Fibroblast of upper back skin (primary cell): ENCODE data around the gene UQCC3.
"Not testable (repeated sequence)": the region's sequence is repeated elsewhere in the genome, so short reads cannot be mapped to it uniquely, and the experiment has no call there.

Source experiments
- DNase-seq: peaks from one replicate; pipeline ENCODE4 v3.0.0-alpha.2; 2013

The UQCC3 gene

GRCh38 chr11:62671608-62672389, at the start of gene UQCC3, which contains the start of gene LBHD1:
TSS of gene UQCC3 (plus strand) at chr11:62671673. CDS start at chr11:62671746, 73 bp downstream.
TSS of gene LBHD1 (minus strand) at chr11:62672267. CDS start at chr11:62670031, 2,236 bp downstream.
- peak; percentile 85 for DNase-seq

- DNase-seq: peak; percentile 10
Observed at GRCh38 chr11:62622476-62623089, 48.9 kb upstream of the UQCC3 start.

- DNase-seq: no peak
Observed at GRCh38 chr11:62627713-62628112, 43.8 kb upstream of the UQCC3 start.

GRCh38 chr11:62632492-62632891, 39.0 kb upstream of the UQCC3 start:
- DNase-seq: no peak

- DNase-seq: no peak
Observed at GRCh38 chr11:62644220-62644619, 27.3 kb upstream of the UQCC3 start.

- DNase-seq: no peak
Observed at GRCh38 chr11:62645671-62645945, 25.9 kb upstream of the UQCC3 start.

GRCh38 chr11:62645946-62646824, 25.3 kb upstream of the UQCC3 start, which contains the start of gene GANAB:
TSS of gene GANAB (minus strand) at chr11:62646613. CDS start at chr11:62646599, 14 bp downstream.
- peak; percentile 97 for DNase-seq

- DNase-seq: no peak
Observed at GRCh38 chr11:62646825-62647608, 24.5 kb upstream of the UQCC3 start.

- DNase-seq: no peak
Observed at GRCh38 chr11:62647609-62648005, 23.9 kb upstream of the UQCC3 start.

- DNase-seq: no peak
Observed at GRCh38 chr11:62648185-62648966, 23.1 kb upstream of the UQCC3 start.

GRCh38 chr11:62648967-62649364, 22.5 kb upstream of the UQCC3 start:
- no peak for DNase-seq

GRCh38 chr11:62649486-62649885, 22.0 kb upstream of the UQCC3 start:
- DNase-seq: no peak

GRCh38 chr11:62650283-62650682, 21.2 kb upstream of the UQCC3 start:
- DNase-seq: not testable (repeated sequence)

GRCh38 chr11:62652161-62653006, 19.1 kb upstream of the UQCC3 start:
- no peak for DNase-seq

GRCh38 chr11:62654297-62654696, 17.2 kb upstream of the UQCC3 start:
- DNase-seq: no peak

GRCh38 chr11:62656796-62657429, 14.6 kb upstream of the UQCC3 start:
- DNase-seq: no peak

- peak; percentile 35 for DNase-seq
Observed at GRCh38 chr11:62664405-62665074, 6.9 kb upstream of the UQCC3 start.

- DNase-seq: peak; percentile 94
Observed at GRCh38 chr11:62665075-62665598, 6.3 kb upstream of the UQCC3 start, which contains the start of the genes C11orf98 and CSKMT. TSS of gene C11orf98 (minus strand) at chr11:62665210. CDS start at chr11:62665169, 41 bp downstream. TSS of gene CSKMT (plus strand) at chr11:62665312. CDS start at chr11:62665880, 568 bp downstream.

- DNase-seq: peak; percentile 42
Observed at GRCh38 chr11:62665599-62666258, 5.7 kb upstream of the UQCC3 start.
